NCI-H1436 treated with DMSO at 0.1 percent for 48 hours (cell line): ENCODE results near the gene VSIR.

Source experiments
- DNase-seq: peaks from one replicate; lab custom pipeline; 2025; lab: John Stamatoyannopoulos, UW

VSIR gene

DNA sequence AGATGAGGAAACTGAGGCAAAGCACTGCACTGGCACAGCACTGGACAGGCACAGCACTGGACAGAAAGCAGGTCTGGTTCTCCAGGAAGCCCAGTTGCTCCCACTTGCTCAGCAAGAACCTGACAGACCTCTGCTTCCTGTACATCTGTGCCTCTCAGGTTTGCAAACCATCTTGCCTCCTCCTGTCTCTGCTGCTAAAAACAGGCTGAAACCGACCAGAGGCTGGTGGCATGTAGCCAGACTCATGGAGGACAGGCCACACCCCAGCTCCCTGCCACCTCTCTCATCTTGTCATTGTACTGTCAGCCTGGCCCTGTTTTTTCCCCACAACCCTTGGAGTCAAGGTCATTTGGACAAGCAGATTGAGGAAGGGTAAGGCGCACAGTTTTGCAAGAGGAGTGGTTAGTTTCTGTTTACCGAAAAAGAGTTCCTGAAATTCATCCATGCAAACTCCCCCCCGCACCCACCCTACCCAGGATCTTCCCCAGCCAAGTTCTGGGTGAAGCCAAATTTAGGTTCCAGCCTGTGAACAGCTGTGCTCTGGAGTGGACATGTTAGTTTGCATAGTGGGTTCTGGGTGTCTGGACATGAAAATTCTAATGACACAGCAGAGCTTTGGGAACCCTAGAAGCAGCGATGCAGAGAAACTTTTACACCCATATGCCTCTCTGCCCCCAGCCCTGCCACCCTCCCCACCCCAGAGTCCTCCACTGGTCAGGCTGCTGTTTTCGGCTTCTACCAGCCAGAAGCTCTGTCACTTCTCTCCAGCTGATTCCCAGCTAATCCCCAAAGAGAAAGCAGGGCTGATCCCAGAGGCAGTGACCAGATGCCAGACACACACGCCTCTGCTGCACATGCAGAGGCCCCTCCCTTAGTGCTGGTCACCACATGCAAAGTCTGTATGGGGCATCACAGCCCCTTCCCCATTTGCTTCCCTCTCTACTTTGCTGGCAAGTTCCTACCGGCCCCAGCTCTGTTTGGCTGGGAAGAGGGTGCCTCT, 45.3 kb downstream of the VSIR start:
- DNase-seq = no peak

DNA sequence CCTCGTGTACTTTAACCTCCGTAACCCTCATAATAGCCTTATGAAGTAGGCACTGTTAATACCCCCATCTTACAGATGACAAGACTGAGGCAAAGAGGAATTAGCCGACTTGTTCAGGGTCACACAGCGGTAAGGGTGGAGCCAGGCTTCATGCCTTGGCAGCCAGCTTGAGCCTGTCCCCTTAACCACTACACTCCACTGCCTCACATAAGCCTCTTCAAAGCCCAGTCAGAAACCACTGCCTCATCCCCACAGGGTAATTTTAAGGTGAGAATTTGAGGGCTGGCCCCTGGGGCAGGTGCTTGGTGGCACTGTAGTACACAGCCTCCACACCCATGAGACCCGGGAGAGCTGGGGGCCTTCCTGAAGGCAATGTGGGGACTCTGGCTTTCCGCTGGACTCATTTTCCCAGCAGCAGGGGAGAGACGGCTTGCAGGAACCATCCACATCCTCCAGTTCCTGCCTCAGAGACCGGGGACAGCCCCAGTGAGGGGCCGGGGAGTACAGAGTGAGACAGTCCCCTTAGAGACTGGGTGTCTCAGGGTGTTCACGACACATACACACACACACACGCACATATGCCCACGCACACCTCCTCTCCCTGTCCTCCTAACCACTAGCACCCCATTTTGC, 46.1 kb downstream of the VSIR start:
- no peak for DNase-seq

DNA sequence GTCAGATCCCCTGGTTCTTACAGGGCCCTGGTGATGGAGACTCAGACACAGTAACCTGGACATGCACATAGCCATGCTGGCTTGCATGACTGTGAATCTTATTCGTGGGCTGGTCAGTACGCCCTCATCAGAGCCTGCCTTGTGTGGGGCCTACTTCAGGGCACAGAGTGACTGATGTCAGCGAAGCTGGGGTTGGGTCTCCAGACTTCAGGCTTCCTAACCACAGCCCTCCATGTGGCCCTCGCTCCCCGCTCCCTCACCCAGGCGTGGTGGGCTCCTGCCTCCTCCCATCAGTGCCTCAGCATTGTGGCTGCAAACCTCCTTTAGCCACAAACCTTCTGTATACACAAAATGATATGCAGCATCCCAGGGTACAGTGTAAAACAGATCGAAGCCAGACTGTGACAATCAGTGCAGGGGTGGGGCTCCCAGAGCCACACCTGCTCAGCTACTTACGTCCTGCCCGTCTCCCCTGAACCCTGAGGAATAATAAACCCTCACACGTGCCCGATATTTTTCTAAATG, 46.7 kb downstream of the VSIR start:
- no peak for DNase-seq

DNA sequence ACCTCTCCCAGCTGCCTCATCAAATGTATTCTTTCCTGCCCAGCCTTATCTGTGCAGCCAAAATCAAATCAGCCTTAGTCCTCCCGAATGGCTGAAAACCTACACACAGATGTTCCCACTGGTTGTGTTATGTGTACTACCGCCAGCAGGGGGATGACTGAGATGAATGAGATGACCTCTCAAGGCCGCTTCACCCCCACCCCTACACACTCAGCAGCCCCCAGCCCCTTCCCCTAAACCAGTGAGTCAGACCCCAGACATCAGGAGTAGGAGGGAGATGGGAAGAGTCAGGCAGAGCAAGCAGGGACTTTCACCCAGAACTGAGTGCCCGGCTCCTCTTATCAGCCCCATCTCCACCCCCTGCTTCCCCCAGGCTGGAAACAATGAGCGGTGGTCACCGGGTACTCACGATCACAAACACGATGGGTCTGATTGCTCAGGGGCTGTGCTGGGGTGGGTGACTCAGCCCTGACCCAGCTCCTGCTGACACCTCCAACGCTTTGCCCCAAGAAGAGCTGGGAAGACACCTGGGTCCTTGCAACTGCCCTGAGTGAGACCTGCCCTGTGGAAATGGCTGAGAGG, 47.2 kb downstream of the VSIR start:
- DNase-seq = no peak

DNA sequence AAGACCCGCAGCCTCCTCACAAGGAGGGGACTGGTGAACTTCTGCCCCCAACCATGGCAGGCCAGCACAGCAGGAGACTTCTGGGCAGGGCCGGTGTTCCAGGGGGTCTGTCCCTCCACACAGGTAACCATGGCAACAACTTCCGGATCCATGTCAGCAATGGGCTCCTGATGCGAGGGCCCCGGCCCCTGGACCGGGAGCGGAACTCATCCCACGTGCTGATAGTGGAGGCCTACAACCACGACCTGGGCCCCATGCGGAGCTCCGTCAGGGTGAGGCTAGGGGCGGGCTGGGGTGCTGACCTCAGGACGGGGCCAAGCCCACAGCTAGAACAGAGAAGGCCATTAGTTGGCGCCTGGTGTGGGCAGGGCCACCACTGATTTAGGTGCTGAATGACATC, 48.1 kb downstream of the VSIR start:
- DNase-seq = no peak

DNA sequence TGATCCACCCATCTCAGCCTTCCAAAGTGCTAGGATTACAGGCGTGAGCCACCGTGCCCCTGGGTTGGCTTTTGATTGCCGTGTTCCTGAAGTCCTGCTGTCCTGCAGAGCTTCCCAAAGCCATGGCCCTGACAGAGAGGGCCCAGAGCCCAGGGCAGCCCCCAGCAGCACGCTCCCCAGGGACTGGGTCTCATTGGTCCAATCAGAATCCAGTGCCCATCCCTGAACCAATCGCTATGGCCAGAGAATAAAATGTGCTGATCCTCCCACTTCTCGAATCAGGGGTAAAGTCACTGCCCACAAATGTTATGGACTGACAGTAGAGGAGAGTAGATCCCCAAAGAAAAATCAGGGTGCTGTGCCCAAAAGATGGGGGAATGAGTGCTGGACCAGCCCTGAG, 48.8 kb downstream of the VSIR start:
- no peak for DNase-seq

DNA sequence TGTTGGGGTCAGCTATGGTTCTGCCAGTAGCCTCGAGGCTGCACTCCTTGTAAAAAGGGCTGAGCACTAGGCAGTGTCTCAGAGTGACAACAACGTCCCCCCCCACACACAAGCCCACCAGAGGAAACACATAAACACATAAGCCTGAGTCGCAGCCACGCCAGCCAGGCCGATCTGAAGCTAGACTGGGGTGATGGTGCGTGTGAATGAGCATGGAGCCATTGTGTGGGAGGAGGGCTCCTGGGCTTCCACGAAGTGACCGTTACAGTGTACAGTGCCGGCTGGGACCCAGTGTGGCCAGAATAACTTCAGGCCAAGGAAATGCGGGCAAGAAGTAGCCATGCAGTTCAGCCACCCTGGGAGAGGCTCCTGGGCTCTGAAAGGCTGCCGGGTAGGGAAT, 50.0 kb downstream of the VSIR start:
- DNase-seq = no peak

DNA sequence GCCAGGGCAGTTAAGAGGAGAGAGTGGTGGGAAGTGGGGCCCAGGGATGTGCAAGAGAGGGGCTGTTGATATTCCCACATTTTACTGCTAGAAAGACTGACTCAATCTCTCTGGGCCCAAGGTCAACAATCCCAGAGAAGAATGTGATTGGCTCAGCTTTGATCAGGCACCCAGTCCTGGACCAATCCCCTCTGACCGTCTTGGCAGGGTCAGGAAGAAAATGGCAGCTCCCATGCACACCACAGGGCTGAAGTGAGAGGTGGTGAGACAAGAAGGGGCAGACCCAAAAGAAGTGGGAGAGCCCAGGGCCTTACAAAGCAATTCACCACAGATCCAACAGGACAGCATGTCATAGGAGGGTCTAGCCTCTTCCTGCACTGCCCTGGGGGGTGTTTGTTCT, 50.5 kb downstream of the VSIR start:
- DNase-seq = no peak

DNA sequence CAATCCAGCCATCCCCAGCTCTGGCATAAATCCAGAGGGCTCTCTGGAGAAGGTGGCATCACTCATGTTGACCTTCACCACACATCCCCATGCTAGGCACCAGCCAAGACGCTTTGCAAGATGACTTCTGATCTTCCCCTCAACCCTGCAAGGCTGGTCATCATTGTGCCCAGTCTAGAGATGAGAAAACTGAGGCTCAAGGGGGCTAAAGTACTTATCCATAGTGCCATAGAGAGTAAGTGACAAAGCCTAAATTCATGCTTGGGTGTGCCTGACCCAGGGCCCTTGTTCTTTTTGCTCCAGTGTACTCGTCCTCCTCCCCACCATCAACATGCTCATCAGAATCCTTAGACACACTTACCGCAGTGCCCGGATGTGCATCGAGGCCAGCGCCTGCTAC, 52.0 kb downstream of the VSIR start:
- no peak for DNase-seq

DNA sequence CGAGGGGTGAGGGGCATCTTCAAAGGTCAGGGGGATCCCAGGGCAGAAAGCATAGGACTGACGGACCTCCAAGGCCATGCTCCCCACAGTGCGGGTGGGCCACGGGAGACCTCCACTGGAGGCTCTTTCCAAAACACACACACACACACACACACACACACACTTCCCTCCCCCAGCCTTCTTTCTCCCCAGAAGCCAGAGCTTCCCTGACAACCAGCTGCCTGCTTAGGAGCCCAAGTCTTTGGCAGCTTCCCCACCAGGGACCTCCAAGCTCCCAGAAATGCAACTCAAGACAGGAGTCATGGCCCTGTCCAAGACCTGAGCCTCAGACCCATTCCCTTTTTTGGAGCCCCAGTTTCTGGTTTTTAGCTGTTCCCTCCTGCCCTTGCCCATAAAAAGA, 53.0 kb downstream of the VSIR start:
- no peak for DNase-seq

DNA sequence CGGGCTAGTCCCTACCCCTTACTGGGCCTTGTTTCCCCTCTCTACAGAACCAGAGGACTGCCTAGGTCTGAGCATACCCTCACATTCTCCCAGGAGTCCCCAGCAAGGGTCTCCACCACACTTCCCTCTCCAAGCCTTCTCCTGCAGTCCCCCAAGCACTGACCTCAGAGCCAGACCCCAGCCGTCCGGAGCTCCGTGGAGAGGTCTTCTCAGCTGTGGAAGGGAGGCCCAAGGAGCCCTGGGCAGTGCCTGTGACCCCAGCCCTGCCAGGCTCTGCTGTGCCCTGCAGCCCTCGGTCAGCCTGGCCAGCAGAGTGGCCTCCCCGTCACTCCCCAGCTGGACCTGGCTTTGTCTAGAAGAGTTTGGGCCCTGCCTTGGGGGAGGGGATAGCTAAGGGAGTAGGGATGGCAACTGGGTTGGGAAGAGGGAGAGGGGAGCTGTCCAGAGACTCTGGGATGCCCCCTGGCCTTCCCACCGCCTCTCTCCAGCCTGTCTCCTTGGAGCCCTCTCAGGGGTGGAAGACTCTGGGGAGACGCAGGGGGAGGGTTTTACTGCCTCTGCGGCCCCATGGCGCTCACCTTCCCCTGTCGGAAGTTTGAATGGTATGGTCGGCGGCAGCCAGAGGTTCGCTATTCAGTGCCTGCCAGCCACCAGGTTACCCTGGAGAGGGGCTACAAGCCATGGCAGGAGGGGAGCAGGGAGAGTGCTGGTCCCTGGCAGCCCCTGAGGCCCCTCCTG, 53.7 kb downstream of the VSIR start, which contains the start of gene C10orf105:
Gene C10orf105 (minus strand): TSS at position 315 of the 738 bp plus-strand sequence. CDS start 3,441 bp downstream, outside the sequence.
- DNase-seq = no peak

DNA sequence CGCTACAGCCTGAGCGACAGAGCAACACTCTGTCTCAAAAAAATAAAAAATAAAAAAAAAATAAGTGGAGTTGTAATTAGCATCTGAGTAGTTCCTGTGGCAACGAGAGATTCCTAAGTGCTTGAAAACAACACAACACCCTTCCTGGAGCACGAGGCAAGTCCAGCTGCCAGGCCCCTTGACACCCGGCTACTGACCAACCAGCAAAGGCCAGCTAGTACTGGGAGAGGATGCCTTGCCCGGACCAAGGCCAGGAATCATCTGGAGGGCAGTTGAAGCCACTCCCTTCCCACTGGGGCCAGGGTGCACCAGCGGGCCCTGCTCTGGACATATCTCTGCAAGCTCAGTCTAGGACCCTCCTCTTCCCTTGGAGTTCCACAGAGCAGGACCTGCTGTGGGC, 54.3 kb downstream of the VSIR start:
- no peak for DNase-seq

DNA sequence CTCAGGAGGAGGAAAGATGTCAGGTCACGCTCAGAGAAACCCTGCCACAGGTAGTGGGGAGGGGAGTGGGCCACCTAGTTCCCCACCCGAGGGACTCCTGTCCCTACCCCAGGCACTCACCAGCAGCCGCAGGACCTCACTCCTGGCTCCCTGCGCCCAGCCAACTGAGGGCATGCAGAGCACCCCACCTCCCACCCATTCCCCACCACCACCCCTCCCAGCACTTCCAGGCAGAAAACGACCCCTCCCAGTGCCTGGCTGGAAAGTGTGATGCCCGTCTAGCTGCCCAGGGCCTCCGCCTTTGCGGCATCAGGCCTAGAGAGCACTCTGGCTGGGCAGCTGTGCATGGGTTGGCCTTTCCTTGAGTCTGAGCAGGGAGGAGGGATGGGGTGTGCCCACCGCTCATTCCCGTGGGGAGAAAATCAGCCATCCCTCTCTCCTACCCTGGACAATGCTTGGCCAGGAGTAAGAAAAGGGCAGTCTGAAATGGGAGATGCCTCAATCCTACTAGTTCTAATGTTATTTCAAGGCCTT, 55.1 kb downstream of the VSIR start:
- DNase-seq = no peak

DNA sequence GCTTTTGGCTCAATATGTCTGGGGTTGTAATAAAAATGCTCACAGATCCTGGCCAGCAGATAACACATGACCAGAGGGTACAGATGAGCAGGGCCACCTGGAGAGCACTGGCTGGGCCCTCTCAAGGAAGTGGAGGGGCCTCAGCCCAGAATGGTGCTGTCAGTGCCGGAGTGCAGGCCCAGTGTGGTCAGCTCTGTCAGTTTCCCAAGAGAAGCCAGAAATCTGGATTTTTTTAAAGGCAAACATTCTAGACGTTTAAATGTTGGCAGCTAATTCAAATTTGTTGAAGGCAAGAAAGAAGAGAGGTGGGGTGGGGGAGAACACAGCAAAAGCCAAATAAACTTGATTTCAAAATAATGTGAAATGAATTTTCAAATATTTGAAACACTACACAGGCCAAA, 55.8 kb downstream of the VSIR start:
- no peak for DNase-seq

DNA sequence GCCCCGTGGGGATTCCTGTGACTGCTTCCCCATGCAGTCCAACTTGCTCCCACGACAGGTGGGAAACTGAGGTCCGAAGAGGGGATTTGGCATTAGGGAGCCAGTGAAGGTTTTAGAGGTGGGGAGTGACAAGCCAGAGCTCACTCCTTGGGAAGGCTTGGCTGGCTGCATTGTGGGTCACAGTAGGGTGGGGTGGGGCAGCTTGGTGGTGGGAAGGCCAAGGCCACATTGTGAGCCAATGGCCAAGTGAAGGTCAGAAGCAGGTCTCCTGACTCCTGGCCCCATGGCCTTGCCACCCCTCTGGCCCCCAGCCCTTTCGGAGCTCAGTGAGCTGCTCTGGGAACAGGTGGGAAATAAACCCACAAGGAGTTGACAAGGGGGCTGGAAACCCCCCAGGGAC, 56.3 kb downstream of the VSIR start:
- DNase-seq = no peak

DNA sequence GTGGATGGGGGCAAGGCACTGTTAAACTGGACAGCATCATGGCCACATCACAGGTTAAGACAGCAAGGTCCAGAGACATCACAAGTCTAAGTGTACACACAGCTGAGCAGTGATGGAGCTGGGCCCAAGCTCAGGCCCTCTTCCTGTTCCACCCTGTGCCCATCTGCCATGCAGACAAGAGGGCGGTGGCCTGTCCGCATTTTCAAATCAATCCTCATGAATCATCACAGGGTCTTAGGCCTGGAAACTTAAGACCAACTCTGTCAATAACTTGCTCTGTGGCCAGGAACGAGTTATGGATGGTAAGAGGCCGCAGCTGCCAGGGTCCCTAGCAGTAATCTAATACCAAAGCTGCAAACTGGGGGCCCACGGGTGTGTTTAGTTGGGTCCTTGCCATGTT, 56.9 kb downstream of the VSIR start:
- DNase-seq = no peak

DNA sequence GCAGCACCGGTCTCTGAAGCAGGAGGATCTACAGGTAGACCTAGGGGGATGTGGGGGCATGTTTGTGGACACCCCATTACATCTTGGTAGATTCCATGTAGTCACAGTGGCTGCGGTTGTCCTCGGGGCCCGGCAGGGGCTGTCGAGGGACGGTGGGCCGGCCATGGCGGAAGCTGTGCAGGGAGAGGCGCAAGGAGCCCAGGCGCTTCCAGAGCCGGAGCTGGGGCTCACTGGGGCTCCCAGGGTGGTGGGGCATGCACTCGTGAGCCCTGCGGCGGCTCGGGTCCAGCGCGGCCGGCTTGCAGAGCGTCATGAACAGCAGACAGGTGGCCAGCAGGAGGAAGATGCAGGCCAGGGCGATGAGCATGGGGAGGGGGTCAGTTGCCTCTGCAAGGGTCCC, 57.5 kb downstream of the VSIR start:
- no peak for DNase-seq

DNA sequence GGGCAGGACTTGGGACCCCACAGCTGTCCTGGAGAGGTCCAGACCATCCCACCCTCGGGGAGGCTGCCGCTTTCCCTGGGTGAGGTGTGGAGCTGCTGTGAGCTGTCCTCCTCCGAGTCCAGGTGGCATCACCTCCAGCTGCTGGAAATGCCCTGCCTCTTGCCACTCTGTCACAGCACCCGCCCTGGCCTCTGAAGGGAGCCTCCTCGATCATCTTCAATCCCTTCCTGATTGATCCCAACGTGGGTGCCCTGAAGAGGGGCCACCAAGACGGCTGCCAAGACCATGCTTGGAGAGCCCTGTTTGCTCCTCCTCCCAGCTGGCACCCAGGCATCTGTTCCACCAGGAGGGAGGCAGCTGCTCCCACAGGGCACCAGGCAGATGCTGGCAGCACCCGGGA, 58.3 kb downstream of the VSIR start:
- DNase-seq = no peak

DNA sequence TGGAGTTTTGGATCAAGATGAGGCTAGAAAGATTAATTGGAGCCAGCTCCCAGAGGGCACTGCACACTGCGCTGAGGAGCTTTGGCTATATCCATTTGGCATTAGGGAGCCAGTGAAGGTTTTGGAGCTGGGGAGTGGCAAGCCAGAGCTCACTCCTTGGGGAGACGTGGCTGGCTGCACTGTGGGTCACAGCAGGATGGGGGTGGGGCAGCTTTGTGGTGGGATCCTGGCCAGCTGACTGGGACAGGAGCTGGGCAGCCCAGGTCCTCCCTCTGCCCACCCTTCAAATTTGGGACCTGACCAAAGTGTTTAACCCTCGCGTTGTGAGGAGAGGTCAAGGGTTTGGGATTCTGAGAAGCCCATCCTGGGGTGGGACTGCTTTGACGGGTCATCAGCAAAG, 58.7 kb downstream of the VSIR start:
- no peak for DNase-seq

DNA sequence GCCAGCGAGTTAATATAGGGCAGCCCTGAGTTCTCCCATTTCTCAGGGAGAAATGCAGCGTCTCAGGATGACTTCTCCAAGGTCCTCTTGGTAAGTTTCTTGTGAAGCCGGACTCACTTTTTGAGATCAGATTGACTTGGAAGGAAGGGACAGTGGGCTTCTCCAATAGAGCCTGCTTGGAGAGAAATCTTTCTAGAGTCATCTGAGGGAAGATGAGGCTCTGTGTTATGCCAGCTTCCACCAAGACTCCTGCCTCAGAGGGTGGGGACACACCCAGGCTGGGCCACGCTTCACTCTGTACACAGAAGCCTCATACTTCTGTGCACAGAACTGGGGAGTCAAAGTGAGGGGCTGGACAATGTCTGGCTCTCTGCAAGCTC, 59.3 kb downstream of the VSIR start:
- no peak for DNase-seq

DNA sequence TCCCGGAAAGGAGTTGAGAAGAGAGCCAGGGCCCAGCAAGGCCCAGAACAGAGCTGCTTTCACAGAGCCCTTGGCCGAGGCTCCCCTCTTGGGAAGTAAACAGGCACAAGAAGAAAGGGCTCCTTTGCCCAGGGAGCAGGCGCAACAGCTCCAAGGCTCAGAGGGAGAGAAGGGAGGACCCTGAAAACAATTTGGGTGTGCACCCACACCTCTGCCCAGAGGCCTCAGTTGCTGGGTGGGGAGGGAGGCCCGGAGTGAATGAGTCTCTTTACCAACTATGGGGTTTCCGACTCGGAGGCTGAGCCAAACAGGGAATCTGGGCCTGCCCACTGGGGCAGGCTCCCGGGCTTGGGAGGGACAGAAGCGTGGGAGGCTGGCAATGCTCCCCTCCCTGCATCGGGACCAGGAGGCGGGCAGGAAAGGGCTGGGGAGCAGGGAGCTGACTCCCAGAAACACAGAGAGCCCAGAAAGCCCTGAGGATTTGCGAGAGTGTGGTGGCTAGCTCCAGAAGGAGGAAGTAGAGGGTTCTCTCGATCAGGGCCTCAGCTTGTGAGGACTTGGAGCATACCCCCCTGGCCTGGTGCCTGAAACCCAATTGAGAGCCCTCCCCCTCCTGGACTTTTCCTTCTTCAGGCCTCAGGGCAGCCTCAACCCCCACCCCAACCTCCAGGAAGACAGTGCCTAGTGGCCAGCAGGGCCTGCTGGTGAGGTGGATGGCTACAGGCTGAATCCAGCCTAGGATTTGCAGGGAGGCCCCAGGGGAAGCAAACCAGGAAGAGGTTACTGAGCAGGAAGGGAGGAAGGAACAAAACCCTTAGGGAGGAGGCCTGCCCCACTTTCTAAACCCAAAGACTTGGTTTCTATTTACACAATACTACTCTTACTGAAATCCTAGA, 59.9 kb downstream of the VSIR start:
- no peak for DNase-seq
